Prostate gland (tissue), 2 donors: ENCODE data around the gene KAZALD1. TPM values are rescaled to one million over a fixed set of nuclear protein-coding genes. Genes with fewer than 3 reads are reported as not detected.
"Not testable (repeated sequence)": the region's sequence is repeated elsewhere in the genome, so short reads cannot be mapped to it uniquely, and the experiment has no call there.

Experiments used
- DNase-seq: peaks from one replicate; pipeline ENCODE4 v3.0.0-alpha.2; 2019; ENCODE audit warnings: low spot score
- H3K27ac ChIP-seq, 2 donors: fragments of 200-600 bp; sonication (generic); 2 replicates each; pipeline ENCODE4 v1.5.1; 2017 to 2019
- H3K27me3 ChIP-seq: fragments of 200-600 bp; sonication (generic); replicated peaks from 2 replicates; pipeline ENCODE4 v1.5.1; 2019; ENCODE audit not compliant: insufficient read depth
- H3K36me3 ChIP-seq, 2 donors: fragments of 200-600 bp; sonication (generic); 1 replicate in 1 of 2; 2 replicates in 1 of 2; pipeline versions ENCODE4 v1.5.1 to v1.8.1; 2017 to 2019
- H3K4me1 ChIP-seq: fragments of 200-600 bp; sonication (generic); replicated peaks from 2 replicates; pipeline ENCODE4 v1.5.1; 2019
- H3K4me3 ChIP-seq, 2 donors: fragments of 200-600 bp; sonication (generic); 2 replicates each; pipeline ENCODE4 v1.5.1; 2017 to 2019
- H3K9me3 ChIP-seq: fragments of 200-600 bp; sonication (generic); 2 replicates; pipeline ENCODE4 v1.5.1; 2017
- CTCF ChIP-seq, 4 experiments: fragments of 200-600 bp in 2 of 4; fragments of 450-650 bp in 2 of 4; sonication (generic) in 2 of 4; IDR thresholded peaks; 1 replicate in 3 of 4; 2 replicates in 1 of 4; pipeline ENCODE4 v1.5.1; 2016 to 2019; ENCODE audit warnings: antibody characterized with exemption in 4 of 4, mild to moderate bottlenecking in 2 of 4, moderate library complexity in 2 of 4
- POLR2A ChIP-seq: fragments of 450-650 bp; IDR thresholded peaks from one replicate; pipeline ENCODE4 v1.6.1; 2016; ENCODE audit warnings: antibody characterized with exemption, mild to moderate bottlenecking
- POLR2AphosphoS5 ChIP-seq: sonication (generic); formaldehyde crosslinking; IDR thresholded peaks from one replicate; pipeline ENCODE4 v1.6.1; 2017; ENCODE audit warnings: antibody characterized with exemption
- WGBS: methylation state at CpG from one replicate; pipeline ENCODE4 v1.1.5; 2018; 5-methylcytosine and 5-hydroxymethylcytosine counted together
- intact Hi-C: fragments of 100-400 bp; cut with DNase I; formaldehyde crosslinking; loops from one replicate; pipeline ENCODE4 v1.14.2; 2022
- total RNA-seq, 2 donors: library from RNA; depleted of rRNA; stranded (reverse); fragments of >200 nt; gene quantifications; one replicate each; pipeline ENCODE4 v1.1.0, GENCODE V29; 2016

Gene KAZALD1
- total RNA-seq, 2 donors from 2014 or later: 9.8 to 24.4 TPM

GRCh38 chr10:101032637-101033224 lies 29.1 kb upstream of the KAZALD1 start:
- TF ChIP-seq POLR2AphosphoS5: no peak
- no peak for TF ChIP-seq POLR2A
- no peak for TF ChIP-seq CTCF (IDR thresholded peaks at IDR 0.05)
- no peak for DNase-seq
- intact Hi-C loops: loop anchor here (5.0 kb wide), 1 partner anchor 35 kb away; no protein-coding TSS in a partner anchor
- Histone ChIP-seq H3K27ac (peak overlapping the region; percentile 97), H3K27me3 (no peaks in the 10 kb centered on the region), H3K4me3 (peak overlapping the region; percentile 70 to 75), H3K4me1 (peaks cover 16% of the 10 kb centered on the region), H3K9me3 (no peaks in the 10 kb centered on the region), H3K36me3 (peaks cover 0 to 4% of the 10 kb centered on the region in 2 donors)
- WGBS: 7% methylated on average over 6 of the region's 6 CpGs

- Histone ChIP-seq H3K27me3 (no peaks in the 10 kb centered on the region), H3K4me3 (no peak overlapping the region), H3K36me3 (peaks cover 0 to 4% of the 10 kb centered on the region in 2 donors), H3K4me1 (peaks cover 16% of the 10 kb centered on the region), H3K9me3 (no peaks in the 10 kb centered on the region), H3K27ac (peak overlapping the region in 1 of 2 donors; percentile 97)
- DNase-seq: no peak
- 69% methylated on average over 3 of the region's 3 CpGs for WGBS
- intact Hi-C loops: loop anchor here (5.0 kb wide), 1 partner anchor 34 kb away; no protein-coding TSS in a partner anchor
- no peak for TF ChIP-seq CTCF (IDR thresholded peaks at IDR 0.05)
- TF ChIP-seq POLR2A: no peak
- TF ChIP-seq POLR2AphosphoS5: no peak
Measured at GRCh38 chr10:101033276-101033675, 28.5 kb upstream of the KAZALD1 start.

GRCh38 chr10:101034404-101034803 lies 27.4 kb upstream of the KAZALD1 start:
- intact Hi-C loops: loop anchor here (5.0 kb wide), 1 partner anchor 33 kb away; no protein-coding TSS in a partner anchor
- peaks cover 16% of the 10 kb centered on the region for H3K4me1 ChIP-seq
- DNase-seq, H3K9me3 ChIP-seq, H3K4me3 ChIP-seq, H3K36me3 ChIP-seq, H3K27ac ChIP-seq, H3K27me3 ChIP-seq: not testable (repeated sequence)
- 93% methylated on average over 4 of the region's 4 CpGs for WGBS

GRCh38 chr10:101035314-101035713 lies 26.5 kb upstream of the KAZALD1 start:
- TF ChIP-seq POLR2A (no peak), CTCF (IDR thresholded peaks at IDR 0.05) (no peak), POLR2AphosphoS5 (no peak)
- 91% methylated on average over 7 of the region's 7 CpGs for whole genome bisulfite sequencing
- Histone ChIP-seq H3K9me3 (no peaks in the 10 kb centered on the region), H3K27ac (no peak overlapping the region), H3K36me3 (peaks cover 0 to 4% of the 10 kb centered on the region in 2 donors), H3K4me3 (no peak overlapping the region), H3K4me1 (peaks cover 16% of the 10 kb centered on the region), H3K27me3 (no peaks in the 10 kb centered on the region)
- intact Hi-C loops: no loop called here
- DNase-seq: no peak

- no peaks in the 10 kb centered on the region for H3K9me3 ChIP-seq
- H3K4me1 ChIP-seq: peaks cover 13% of the 10 kb centered on the region
- no peak overlapping the region for H3K27ac ChIP-seq
- H3K4me3 ChIP-seq: no peak overlapping the region
- peaks cover 0 to 4% of the 10 kb centered on the region in 2 donors for H3K36me3 ChIP-seq
- WGBS: 84% methylated on average over 10 of the region's 10 CpGs
- intact Hi-C loops: no loop called here
- DNase-seq: no peak
- no peak for TF ChIP-seq POLR2AphosphoS5
- no peak for TF ChIP-seq CTCF (IDR thresholded peaks at IDR 0.05)
- TF ChIP-seq POLR2A: no peak
- H3K27me3 ChIP-seq: no peaks in the 10 kb centered on the region
Measured at GRCh38 chr10:101035916-101036702, 25.7 kb upstream of the KAZALD1 start.
